K562 (cell line): Measurements from ENCODE around the gene GLT8D2. TPM values are rescaled to one million over a fixed set of nuclear protein-coding genes. Genes with fewer than 3 reads are reported as not detected.

Experiments
- CBX2 ChIP-seq: fragments of 200-600 bp; sonication (generic); IDR thresholded peaks from one replicate; pipeline ENCODE4 v1.6.1; 2012; ENCODE audit warnings: mild to moderate bottlenecking, low read length, inconsistent platforms; ENCODE audit not compliant: insufficient read depth, poor library complexity, severe bottlenecking
- CEBPB ChIP-seq: fragments of 450-650 bp; IDR thresholded peaks from 2 replicates; pipeline ENCODE4 v1.6.1; 2016; ENCODE audit warnings: missing genetic modification characterization, missing compliant biosample characterization
- FOXP4 ChIP-seq: sonication (generic); formaldehyde crosslinking; IDR thresholded peaks from 2 replicates; pipeline ENCODE4 v1.8.0; 2022; ENCODE audit warnings: mild to moderate bottlenecking, missing genetic modification reagents, borderline replicate concordance
- JUND ChIP-seq, 2 experiments: IDR thresholded peaks; 2 replicates in 1 of 2; 3 replicates in 1 of 2; pipeline ENCODE4 v1.6.1; 2011; ENCODE audit warnings: borderline replicate concordance in 2 of 2, low read depth in 2 of 2, low read length in 2 of 2, improper control_type of control experiment in 1 of 2, missing biosample characterization in 1 of 2, missing genetic modification characterization in 1 of 2, missing genetic modification reagents in 1 of 2
- KLF1 ChIP-seq: fragments of 450-650 bp; IDR thresholded peaks from 2 replicates; pipeline ENCODE4 v1.6.1; 2016; ENCODE audit warnings: missing genetic modification characterization, missing compliant biosample characterization
- MLLT1 ChIP-seq, 2 experiments: fragments of 450-650 bp; IDR thresholded peaks; 2 replicates each; pipeline ENCODE4 v1.6.1; 2016
- NFE2 ChIP-seq: IDR thresholded peaks from 2 replicates; pipeline ENCODE4 v1.6.1; 2014; ENCODE audit warnings: antibody characterized with exemption, low read depth
- NR1H2 ChIP-seq: sonication (generic); formaldehyde crosslinking; IDR thresholded peaks from 2 replicates; pipeline ENCODE4 v1.4.0; 2020; ENCODE audit warnings: mild to moderate bottlenecking, missing genetic modification reagents
- TEAD2 ChIP-seq: fragments of 450-650 bp; IDR thresholded peaks from 2 replicates; pipeline ENCODE4 v1.6.1; 2016; ENCODE audit warnings: missing genetic modification characterization, control low read depth, missing compliant biosample characterization
- U2AF2 ChIP-seq: fragments of 200-400 bp; formaldehyde crosslinking; optimal IDR thresholded peaks from 2 replicates; pipeline ENCODE3; 2017; ENCODE audit warnings: low read depth, mild to moderate bottlenecking, low read length
- YBX1 ChIP-seq: fragments of 450-650 bp; IDR thresholded peaks from 2 replicates; pipeline ENCODE4 v1.7.1; 2016; ENCODE audit warnings: mild to moderate bottlenecking
- ZMIZ1 ChIP-seq, 2 experiments: fragments of 150-350 bp in 1 of 2; IDR thresholded peaks; 2 replicates each; pipeline ENCODE4 v1.6.1; 2012 to 2016; ENCODE audit warnings: low read depth in 2 of 2, low read length in 2 of 2, mild to moderate bottlenecking in 1 of 2, moderate library complexity in 1 of 2
- ZSCAN29 ChIP-seq: fragments of 450-650 bp; IDR thresholded peaks from 2 replicates; pipeline ENCODE4 v1.6.1; 2017
- polyA plus RNA-seq, 8 experiments: library from polyadenylated mRNA; depleted of rRNA in 4 of 8; stranded (reverse) in 5 of 8; unstranded in 3 of 8; fragments of >200 nt; fragmentation: Nextera tagmentation in 2 of 8; fragmentation: Illumina TruSeq in 1 of 8; extraction: Ambion mirVana in 2 of 8; extraction: Trizol in 1 of 8; gene quantifications; 2 replicates each; pipeline versions ENCODE4 v1.2.1 to v1.2.3, GENCODE V29; 2011 to 2014; ENCODE audit warnings: inconsistent platforms in 1 of 8, missing spikeins in 1 of 8
- total RNA-seq, 7 experiments: library from RNA; depleted of rRNA in 6 of 7; stranded (reverse); fragments of >200 nt in 6 of 7; fragmentation: Illumina TruSeq in 2 of 7; extraction: Trizol in 2 of 7; gene quantifications; 2 replicates each; pipeline versions ENCODE4 v1.2.1 to v1.2.3, GENCODE V29; 2011 to 2021; ENCODE audit warnings: low replicate concordance in 1 of 7

Gene GLT8D2
- total and polyA plus RNA-seq, 9 of the 15 experiments (the other 6 are each of a cell fraction or from before 2014, with no cell fraction given): 0.18 to 0.27 (median 0.18) TPM; not detected in 6

- TF ChIP-seq MLLT1 (IDR thresholded peaks at IDR 0.05): 0 out of 4 replicates have a peak, but pooled peaks of 1 of the 2 experiments have one; percentile 23
- TF ChIP-seq TEAD2 (tag): no peak
- no peak for TF ChIP-seq NR1H2
- TF ChIP-seq CEBPB (tag): peak; percentile 87
- no peak for TF ChIP-seq ZSCAN29
- no peak for TF ChIP-seq KLF1
- TF ChIP-seq ZMIZ1 (IDR thresholded peaks at IDR 0.05; ENCODE audit: low read depth in 2 of 2, low read length in 2 of 2): no peak
- TF ChIP-seq U2AF2: no peak
- peak; percentile 12; the same call in 1 of the 2 replicates for TF ChIP-seq NFE2
- TF ChIP-seq CBX2: no peak
- no peak for TF ChIP-seq FOXP4 (CRISPR knock-in tag)
- no peak for TF ChIP-seq YBX1
- peak; percentile 40; the same call in 1 of the 2 replicates for TF ChIP-seq JUND (IDR thresholded peaks at IDR 0.05; ENCODE audit: borderline replicate concordance, low read depth, low read length)
- peak; percentile 28; the same call in 2 of the 3 replicates for TF ChIP-seq JUND (tag; IDR thresholded peaks at IDR 0.05; ENCODE audit: borderline replicate concordance, low read depth, low read length)
Measured at GRCh38 chr12:103947871-103948555, 102.0 kb downstream of the GLT8D2 start (continued).
